ENCODE measurements around the gene TMEM184B. TPM values are rescaled to one million over a fixed set of nuclear protein-coding genes. Genes with fewer than 3 reads are reported as not detected.

TMEM184B gene
- total RNA-seq, 3 donors from 2014 or later (not counting 1 experiment from before 2014, with no cell fraction given): 58.1 to 72.5 (median 68.6) TPM

GRCh38 chr22:38264322-38264843 is 8.4 kb downstream of the TMEM184B start:
- Mint-ChIP-seq H3K27me3 (ENCODE audit: low read depth in 2 of 2) (no peaks in the 10 kb centered on the region), H3K9me3 (no peaks in the 10 kb centered on the region), H3K4me1 (peaks cover 64 to 77% of the 10 kb centered on the region in 2 donors), H3K36me3 (no peaks in the 10 kb centered on the region), H3K27ac (peak overlapping the region; percentile 82 to 92), H3K4me3 (no peak overlapping the region)
- WGBS (ENCODE audit: insufficient coverage): 91% methylated on average over 4 of the region's 6 CpGs
- DNase-seq (no peak), ATAC-seq (no peak)
- intact Hi-C loops (cut with micrococcal nuclease): loop anchor here (10.0 kb wide), 1 partner anchor 90 kb away; no protein-coding TSS in a partner anchor
- Histone ChIP-seq H3K27me3 (ENCODE audit: control insufficient read depth, insufficient read depth, low read length) (no peaks in the 10 kb centered on the region), H3K27ac (ENCODE audit: low read length) (no peak overlapping the region), H3K4me3 (ENCODE audit: low read length) (no peak overlapping the region), H3K36me3 (ENCODE audit: control insufficient read depth, insufficient read depth, low read length) (no peaks in the 10 kb centered on the region), H3K4me1 (ENCODE audit: control insufficient read depth, insufficient read depth, low read length) (peaks cover 76% of the 10 kb centered on the region), H3K9me3 (ENCODE audit: control insufficient read depth, insufficient read depth, low read length) (no peaks in the 10 kb centered on the region)
- TF ChIP-seq CTCF (IDR thresholded peaks at IDR 0.05): no peak

GRCh38 chr22:38262051-38262795 is 10.6 kb downstream of the TMEM184B start:
- DNase-seq (peak; percentile 36 to 56), ATAC-seq (peak; percentile 29 to 50 (median 49))
- no peaks in the 10 kb centered on the region for H3K27me3 Mint-ChIP-seq (ENCODE audit: low read depth in 2 of 2)
- Histone ChIP-seq H3K27ac (ENCODE audit: low read length) (no peak overlapping the region), H3K9me3 (ENCODE audit: control insufficient read depth, insufficient read depth, low read length) (no peaks in the 10 kb centered on the region), H3K4me3 (ENCODE audit: low read length) (no peak overlapping the region), H3K27me3 (ENCODE audit: control insufficient read depth, insufficient read depth, low read length) (no peaks in the 10 kb centered on the region), H3K36me3 (ENCODE audit: control insufficient read depth, insufficient read depth, low read length) (no peaks in the 10 kb centered on the region), H3K4me1 (ENCODE audit: control insufficient read depth, insufficient read depth, low read length) (peaks cover 63% of the 10 kb centered on the region)
- no peaks in the 10 kb centered on the region for H3K9me3 Mint-ChIP-seq
- peaks cover 58 to 67% of the 10 kb centered on the region in 2 donors for H3K4me1 Mint-ChIP-seq
- peak; percentile 27 for TF ChIP-seq CTCF (IDR thresholded peaks at IDR 0.05)
- intact Hi-C loops (cut with micrococcal nuclease): loop anchor here (1.0 to 10.0 kb wide), 2 partner anchors 87 to 91 kb away; no protein-coding TSS in a partner anchor
- H3K27ac Mint-ChIP-seq: peak overlapping the region; percentile 76 to 80
- H3K36me3 Mint-ChIP-seq: no peaks in the 10 kb centered on the region
- 75% methylated on average over 20 of the region's 20 CpGs for WGBS (ENCODE audit: insufficient coverage)
- H3K4me3 Mint-ChIP-seq: no peak overlapping the region

- peak in 2 of 3 donors; percentile 15 to 20 for ATAC-seq
- no peaks in the 10 kb centered on the region for H3K36me3 ChIP-seq (ENCODE audit: control insufficient read depth, insufficient read depth, low read length)
- peak overlapping the region; percentile 45 for H3K4me3 Mint-ChIP-seq
- no peaks in the 10 kb centered on the region for H3K27me3 Mint-ChIP-seq (ENCODE audit: low read depth in 2 of 2)
- peaks cover 51% of the 10 kb centered on the region for H3K4me1 ChIP-seq (ENCODE audit: control insufficient read depth, insufficient read depth, low read length)
- DNase-seq: no peak
- peaks cover 52 to 62% of the 10 kb centered on the region in 2 donors for H3K4me1 Mint-ChIP-seq
- no peaks in the 10 kb centered on the region for H3K36me3 Mint-ChIP-seq
- 92% methylated on average over 12 of the region's 15 CpGs for WGBS (ENCODE audit: insufficient coverage)
- intact Hi-C loops (cut with micrococcal nuclease): loop anchor here (10.0 kb wide), 1 partner anchor 86 kb away; no protein-coding TSS in a partner anchor
- no peaks in the 10 kb centered on the region for H3K9me3 Mint-ChIP-seq
- H3K4me3 ChIP-seq (ENCODE audit: low read length): no peak overlapping the region
- no peaks in the 10 kb centered on the region for H3K27me3 ChIP-seq (ENCODE audit: control insufficient read depth, insufficient read depth, low read length)
- H3K9me3 ChIP-seq (ENCODE audit: control insufficient read depth, insufficient read depth, low read length): no peaks in the 10 kb centered on the region
- peak overlapping the region; percentile 62 for H3K27ac ChIP-seq (ENCODE audit: low read length)
- TF ChIP-seq CTCF (IDR thresholded peaks at IDR 0.05): no peak
- H3K27ac Mint-ChIP-seq: peak overlapping the region; percentile 76 to 80
These were observed 11.8 kb downstream of the TMEM184B start for GRCh38 chr22:38260761-38261681.
